ENCODE data around the gene HRCT1.
A peak's percentile ranks its signal among the peaks of the same experiment; 100 is the strongest.
"Not testable (repeated sequence)": the region's sequence is repeated elsewhere in the genome, so short reads cannot be mapped to it uniquely, and the experiment has no call there.

The HRCT1 gene

GRCh38 chr9:35905912-35906679, at the start of gene HRCT1:
Gene HRCT1, plus strand, starts transcription at chr9:35906202. Its CDS starts 86 bp downstream, at chr9:35906288.
- DNase-seq = no peak

- DNase-seq = no peak
Measured at GRCh38 chr9:35856206-35856605, 49.8 kb upstream of the HRCT1 start.

- DNase-seq = no peak
Measured at GRCh38 chr9:35856882-35857281, 49.1 kb upstream of the HRCT1 start.

GRCh38 chr9:35858458-35858857, 47.5 kb upstream of the HRCT1 start:
- no peak for DNase-seq

GRCh38 chr9:35859310-35859989, 46.6 kb upstream of the HRCT1 start:
- no peak for DNase-seq

GRCh38 chr9:35859990-35860339, 46.0 kb upstream of the HRCT1 start:
- DNase-seq = no peak

GRCh38 chr9:35861161-35861897, 44.7 kb upstream of the HRCT1 start:
- no peak for DNase-seq

GRCh38 chr9:35862328-35862727, 43.7 kb upstream of the HRCT1 start:
- DNase-seq = no peak

- DNase-seq = no peak
Measured at GRCh38 chr9:35863583-35863982, 42.4 kb upstream of the HRCT1 start.

- DNase-seq = no peak
Measured at GRCh38 chr9:35864695-35865255, 41.2 kb upstream of the HRCT1 start.

GRCh38 chr9:35867538-35867937, 38.5 kb upstream of the HRCT1 start:
- DNase-seq = no peak

- DNase-seq = no peak
Measured at GRCh38 chr9:35868933-35869332, 37.1 kb upstream of the HRCT1 start.

GRCh38 chr9:35869621-35870216, 36.3 kb upstream of the HRCT1 start:
- DNase-seq = no peak

GRCh38 chr9:35870351-35870923, 35.6 kb upstream of the HRCT1 start, which contains the start of gene OR13J1:
Gene OR13J1, minus strand, starts transcription at chr9:35870401. Its CDS starts 0 bp downstream, at chr9:35870401.
- no peak for DNase-seq

- DNase-seq = no peak
Measured at GRCh38 chr9:35871545-35871944, 34.5 kb upstream of the HRCT1 start.

GRCh38 chr9:35872505-35872904, 33.5 kb upstream of the HRCT1 start:
- no peak for DNase-seq

GRCh38 chr9:35882263-35882848, 23.6 kb upstream of the HRCT1 start:
- DNase-seq = peak; percentile 70

- DNase-seq = no peak
Measured at GRCh38 chr9:35882996-35883395, 23.0 kb upstream of the HRCT1 start.

GRCh38 chr9:35884908-35885307, 21.1 kb upstream of the HRCT1 start:
- not testable (repeated sequence) for DNase-seq

- no peak for DNase-seq
Measured at GRCh38 chr9:35891646-35892045, 14.4 kb upstream of the HRCT1 start.

GRCh38 chr9:35892051-35892450, 14.0 kb upstream of the HRCT1 start:
- no peak for DNase-seq

- no peak for DNase-seq
Measured at GRCh38 chr9:35896570-35896969, 9.4 kb upstream of the HRCT1 start.

Data from NCI-H1092 (cell line).